Ovary (tissue), 3 donors: ENCODE data around the gene ALG10.

ENCODE experiments used
- CTCF ChIP-seq, 3 donors: fragments of 450-650 bp in 2 of 3; fragments of 200-600 bp in 1 of 3; IDR thresholded peaks; one replicate each; pipeline versions ENCODE4 v1.5.1 to v1.8.0; 2016 to 2022; ENCODE audit warnings: antibody characterized with exemption in 3 of 3, mild to moderate bottlenecking in 1 of 3
- EP300 ChIP-seq: sonication (generic); formaldehyde crosslinking; IDR thresholded peaks from one replicate; pipeline ENCODE4 v1.6.1; 2017; ENCODE audit warnings: antibody characterized with exemption
- POLR2A ChIP-seq: fragments of 450-650 bp; IDR thresholded peaks from one replicate; pipeline ENCODE4 v1.6.1; 2017; ENCODE audit warnings: antibody characterized with exemption, mild to moderate bottlenecking, moderate library complexity
- donor health status: DM: no; HTN: no; CAD: no.

GRCh38 chr12:34030591-34030990, 8.3 kb downstream of the ALG10 start:
- TF ChIP-seq CTCF (IDR thresholded peaks at IDR 0.05) (no peak), POLR2A (no peak), EP300 (no peak)
